ENCODE measurements around the gene ILK. TPM values are rescaled to one million over a fixed set of nuclear protein-coding genes. Genes with fewer than 3 reads are reported as not detected.

The ILK gene
- total RNA-seq, 1 donor from 2014 or later, result 133 TPM

DNA sequence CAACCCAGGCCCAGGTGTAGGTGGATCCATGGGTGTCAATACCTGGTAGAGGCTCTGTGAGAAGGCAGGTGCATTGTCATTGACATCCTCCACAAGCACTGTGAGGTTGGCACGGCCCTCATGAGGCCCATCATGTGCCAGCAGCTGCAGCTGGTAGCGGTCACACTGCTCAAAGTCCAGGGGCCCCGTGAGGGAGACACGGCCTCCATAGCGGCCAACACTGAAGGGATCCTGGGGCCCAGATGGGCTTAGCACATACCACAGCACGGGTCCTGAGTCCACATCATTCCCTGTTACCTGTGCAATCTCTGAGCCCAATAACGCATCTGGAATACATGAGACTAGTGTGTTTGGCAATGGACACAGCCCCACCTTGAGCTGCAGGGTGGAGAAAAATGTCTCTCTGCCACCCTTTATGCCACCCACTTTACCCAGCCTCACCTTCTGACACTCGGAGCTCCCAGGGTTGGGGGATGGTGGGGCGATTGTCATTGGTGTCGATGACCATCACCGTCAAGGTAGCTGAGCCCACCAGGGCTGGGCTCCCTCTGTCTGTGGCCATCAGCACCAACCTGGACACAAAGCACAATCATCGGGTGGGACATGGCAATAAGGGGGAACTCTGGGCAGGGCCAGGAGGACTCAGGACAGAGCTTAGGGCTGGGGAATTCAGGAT is 21.7 kb downstream of the ILK start:
- DNase-seq (ENCODE audit: low spot score, unreplicated experiment), result no peak
- H3K27me3 Mint-ChIP-seq, result peaks cover 5% of the 10 kb centered on the region
- TF ChIP-seq, protein P1, sequence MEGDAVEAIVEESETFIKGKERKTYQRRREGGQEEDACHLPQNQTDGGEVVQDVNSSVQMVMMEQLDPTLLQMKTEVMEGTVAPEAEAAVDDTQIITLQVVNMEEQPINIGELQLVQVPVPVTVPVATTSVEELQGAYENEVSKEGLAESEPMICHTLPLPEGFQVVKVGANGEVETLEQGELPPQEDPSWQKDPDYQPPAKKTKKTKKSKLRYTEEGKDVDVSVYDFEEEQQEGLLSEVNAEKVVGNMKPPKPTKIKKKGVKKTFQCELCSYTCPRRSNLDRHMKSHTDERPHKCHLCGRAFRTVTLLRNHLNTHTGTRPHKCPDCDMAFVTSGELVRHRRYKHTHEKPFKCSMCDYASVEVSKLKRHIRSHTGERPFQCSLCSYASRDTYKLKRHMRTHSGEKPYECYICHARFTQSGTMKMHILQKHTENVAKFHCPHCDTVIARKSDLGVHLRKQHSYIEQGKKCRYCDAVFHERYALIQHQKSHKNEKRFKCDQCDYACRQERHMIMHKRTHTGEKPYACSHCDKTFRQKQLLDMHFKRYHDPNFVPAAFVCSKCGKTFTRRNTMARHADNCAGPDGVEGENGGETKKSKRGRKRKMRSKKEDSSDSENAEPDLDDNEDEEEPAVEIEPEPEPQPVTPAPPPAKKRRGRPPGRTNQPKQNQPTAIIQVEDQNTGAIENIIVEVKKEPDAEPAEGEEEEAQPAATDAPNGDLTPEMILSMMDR (IDR thresholded peaks at IDR 0.05; ENCODE audit: unreplicated experiment), result no peak
- no peak overlapping the region for H3K4me3 Mint-ChIP-seq (ENCODE audit: low read depth)
- H3K36me3 Mint-ChIP-seq (ENCODE audit: insufficient read depth), result peaks cover 25% of the 10 kb centered on the region
- no peaks in the 10 kb centered on the region for H3K9me3 Mint-ChIP-seq (ENCODE audit: low read depth)
- H3K4me1 Mint-ChIP-seq (ENCODE audit: low read depth), result no peaks in the 10 kb centered on the region
- no peak overlapping the region for H3K27ac Mint-ChIP-seq

DNA sequence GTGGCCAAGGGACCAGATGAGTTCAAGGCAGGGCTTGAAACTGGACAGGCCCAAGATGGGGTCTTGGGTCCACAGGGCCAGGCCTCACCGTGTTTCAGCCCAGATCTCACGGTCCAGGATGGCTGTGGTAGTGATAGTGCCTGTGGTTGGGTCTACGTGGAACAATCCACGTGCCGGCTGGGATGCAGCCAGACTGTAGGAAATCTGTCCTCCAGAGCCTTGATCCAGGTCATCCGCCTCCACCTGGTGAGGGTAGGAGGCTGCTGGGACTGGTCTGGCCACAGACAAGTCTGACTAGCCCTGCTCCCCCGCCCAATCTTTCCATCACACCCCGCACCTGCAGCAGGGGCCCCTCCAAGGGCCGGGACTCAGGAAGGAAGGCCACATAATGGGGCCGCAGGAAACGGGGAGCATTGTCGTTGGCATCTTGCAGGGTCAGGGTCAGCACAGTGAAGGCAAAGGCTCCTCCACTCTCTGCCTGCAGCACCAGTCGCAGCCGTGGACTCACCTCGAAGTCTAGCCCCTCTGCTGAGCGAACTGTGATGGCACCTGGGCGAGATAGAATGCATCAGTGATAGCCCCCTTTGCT is 22.4 kb downstream of the ILK start:
- Mint-ChIP-seq H3K4me1 (ENCODE audit: low read depth) (no peaks in the 10 kb centered on the region), H3K27ac (no peak overlapping the region), H3K27me3 (peaks cover 9% of the 10 kb centered on the region), H3K4me3 (ENCODE audit: low read depth) (no peak overlapping the region), H3K36me3 (ENCODE audit: insufficient read depth) (peaks cover 27% of the 10 kb centered on the region), H3K9me3 (ENCODE audit: low read depth) (no peaks in the 10 kb centered on the region)
- TF ChIP-seq, protein P1 (IDR thresholded peaks at IDR 0.05; ENCODE audit: unreplicated experiment), result no peak
- DNase-seq (ENCODE audit: low spot score, unreplicated experiment), result no peak

DNA sequence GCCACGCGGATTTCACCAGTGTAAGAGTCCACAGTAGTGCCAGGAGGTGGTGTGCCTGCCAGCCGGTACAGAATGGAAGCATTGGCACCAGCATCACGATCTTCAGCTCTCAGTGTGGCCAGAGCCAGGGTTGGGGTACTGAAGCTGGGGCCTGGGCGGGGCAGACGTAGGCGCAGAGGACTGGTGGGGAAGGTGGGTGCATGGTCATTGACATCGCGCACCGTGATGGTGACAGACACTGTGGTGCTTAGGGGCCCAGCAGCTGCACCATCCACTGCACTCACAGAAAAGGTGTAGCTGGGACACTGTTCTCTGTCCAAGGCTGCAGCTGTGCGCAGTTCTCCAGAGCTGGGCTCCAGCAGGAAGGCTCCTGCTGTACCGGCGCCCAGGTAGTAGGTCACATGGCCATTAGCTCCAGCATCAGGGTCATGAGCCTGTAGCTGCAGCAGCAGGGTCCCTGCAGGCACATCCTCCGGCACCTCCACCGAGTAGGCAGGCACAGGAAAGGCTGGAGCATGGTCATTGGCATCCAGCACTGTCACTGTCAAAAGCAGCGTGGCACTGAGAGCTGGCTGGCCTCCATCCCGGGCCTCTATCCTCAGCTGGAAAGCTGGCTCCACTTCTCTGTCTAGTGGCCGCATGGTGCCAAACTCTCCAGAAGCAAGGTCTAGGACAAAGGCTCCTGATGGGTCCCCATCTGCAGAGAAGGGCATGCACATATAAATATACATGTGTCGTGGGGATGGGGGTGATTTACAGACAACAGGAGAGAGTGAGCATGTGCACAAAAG is 23.6 kb downstream of the ILK start:
- H3K4me3 Mint-ChIP-seq (ENCODE audit: low read depth), result no peak overlapping the region
- H3K27ac Mint-ChIP-seq, result no peak overlapping the region
- H3K36me3 Mint-ChIP-seq (ENCODE audit: insufficient read depth), result peaks cover 37% of the 10 kb centered on the region
- no peaks in the 10 kb centered on the region for H3K4me1 Mint-ChIP-seq (ENCODE audit: low read depth)
- no peaks in the 10 kb centered on the region for H3K9me3 Mint-ChIP-seq (ENCODE audit: low read depth)
- DNase-seq (ENCODE audit: low spot score, unreplicated experiment), result no peak
- peaks cover 20% of the 10 kb centered on the region for H3K27me3 Mint-ChIP-seq
- TF ChIP-seq, protein P1 (IDR thresholded peaks at IDR 0.05; ENCODE audit: unreplicated experiment), result no peak

DNA sequence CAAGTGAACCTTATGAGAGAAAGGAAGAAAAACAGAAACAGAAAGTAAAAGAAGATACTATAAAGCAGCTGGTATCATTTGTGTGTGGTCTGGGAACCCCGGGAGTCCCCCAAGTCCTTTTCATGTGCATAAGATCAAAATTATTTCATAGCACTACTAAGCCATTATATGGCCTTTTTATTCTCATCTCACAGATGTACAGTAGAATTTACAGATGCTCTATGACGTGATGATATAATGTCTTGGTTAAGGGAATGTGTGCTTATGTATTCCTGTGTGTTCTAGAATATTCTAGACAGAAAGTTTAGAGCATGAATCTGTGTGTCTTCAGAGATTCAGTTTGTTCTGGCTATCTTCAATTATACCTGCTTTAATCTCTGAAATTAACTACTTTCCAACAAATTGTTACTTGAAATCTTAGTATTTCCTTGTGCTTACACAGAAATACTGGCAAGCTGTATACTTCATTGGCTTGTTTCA is 24.2 kb downstream of the ILK start:
- Mint-ChIP-seq H3K27me3 (peaks cover 20% of the 10 kb centered on the region), H3K4me1 (ENCODE audit: low read depth) (no peaks in the 10 kb centered on the region), H3K36me3 (ENCODE audit: insufficient read depth) (peaks cover 37% of the 10 kb centered on the region), H3K4me3 (ENCODE audit: low read depth) (no peak overlapping the region), H3K27ac (no peak overlapping the region), H3K9me3 (ENCODE audit: low read depth) (no peaks in the 10 kb centered on the region)
- no peak for DNase-seq (ENCODE audit: low spot score, unreplicated experiment)
- TF ChIP-seq, protein P1 (IDR thresholded peaks at IDR 0.05; ENCODE audit: unreplicated experiment), result no peak

DNA sequence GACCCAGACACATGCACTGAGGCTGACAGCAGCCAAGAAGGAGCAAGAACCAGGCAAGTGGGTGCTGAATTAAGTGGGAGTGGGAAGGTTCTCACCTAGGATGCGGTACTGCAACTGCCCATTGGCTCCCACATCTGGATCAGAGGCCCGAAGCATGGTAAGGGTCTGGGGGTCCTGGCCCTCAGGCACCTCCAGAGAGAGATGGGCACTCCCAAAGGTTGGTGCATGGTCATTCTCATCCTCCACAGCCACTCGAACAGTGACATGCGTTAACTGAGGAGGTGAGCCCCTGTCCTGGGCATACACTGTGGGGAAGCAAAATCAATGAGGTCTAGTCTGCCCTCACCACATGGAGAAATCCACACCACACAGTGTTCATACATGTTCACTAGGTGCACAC is 25.0 kb downstream of the ILK start:
- no peaks in the 10 kb centered on the region for H3K9me3 Mint-ChIP-seq (ENCODE audit: low read depth)
- DNase-seq (ENCODE audit: low spot score, unreplicated experiment), result no peak
- TF ChIP-seq, protein P1 (IDR thresholded peaks at IDR 0.05; ENCODE audit: unreplicated experiment), result no peak
- peaks cover 20% of the 10 kb centered on the region for H3K27me3 Mint-ChIP-seq
- no peaks in the 10 kb centered on the region for H3K4me1 Mint-ChIP-seq (ENCODE audit: low read depth)
- H3K4me3 Mint-ChIP-seq (ENCODE audit: low read depth), result no peak overlapping the region
- H3K27ac Mint-ChIP-seq, result no peak overlapping the region
- peaks cover 41% of the 10 kb centered on the region for H3K36me3 Mint-ChIP-seq (ENCODE audit: insufficient read depth)
